Colonic mucosa (tissue), 4 donors: ENCODE measurements around the gene SWI5. TPM values are rescaled to one million over a fixed set of nuclear protein-coding genes. Genes with fewer than 3 reads are reported as not detected.
A peak's percentile ranks its signal among the peaks of the same experiment; 100 is the strongest.

Source experiments
- DNase-seq: peaks from one replicate; pipeline ENCODE4 v3.0.0-alpha.2; 2020
- H3K27ac ChIP-seq: fragments of 200-600 bp; one replicate; pipeline ENCODE4 v1.8.0; 2021
- H3K27me3 ChIP-seq: fragments of 200-600 bp; one replicate; pipeline ENCODE4 v1.8.0; 2021
- H3K36me3 ChIP-seq: fragments of 200-600 bp; one replicate; pipeline ENCODE4 v1.8.0; 2021
- H3K4me1 ChIP-seq: fragments of 200-600 bp; one replicate; pipeline ENCODE4 v1.8.0; 2021; ENCODE audit warnings: mild to moderate bottlenecking
- H3K4me3 ChIP-seq: fragments of 200-600 bp; one replicate; pipeline ENCODE4 v1.8.0; 2021
- H3K9ac ChIP-seq, 2 donors: one replicate each; pipeline ENCODE4 v1.7.0; 2013; ENCODE audit warnings: control low read depth in 2 of 2, low read depth in 2 of 2, low read length in 2 of 2
- H3K9me3 ChIP-seq: fragments of 200-600 bp; one replicate; pipeline ENCODE4 v1.8.0; 2021
- intact Hi-C: fragments of 100-400 bp; cut with DNase I; formaldehyde crosslinking; loops from one replicate; pipeline ENCODE4 v1.14.1; 2022
- total RNA-seq, 2 donors: library from RNA; stranded (reverse); fragmentation: NEBNext Ultra II Directional in 1 of 2; extraction: Animal tissue kit (Norgen Biotek cat#: 25700) in 1 of 2; gene quantifications; one replicate each; pipeline ENCODE4 v1.2.1, GENCODE V29; 2021
- TF ChIP-seq, protein P1 (sequence below): fragments of 200-600 bp; IDR thresholded peaks from one replicate; pipeline ENCODE4 v1.8.0; 2022; ENCODE audit warnings: antibody characterized with exemption, mild to moderate bottlenecking
- donor health status: healthy.
- donor health status: DM: no; HTN: no; CAD: no.
- donor health status: DM: no; HTN: no; CAD: no.

SWI5 gene
- total RNA-seq, 2 donors from 2014 or later, result 14.4 to 24.2 TPM

DNA sequence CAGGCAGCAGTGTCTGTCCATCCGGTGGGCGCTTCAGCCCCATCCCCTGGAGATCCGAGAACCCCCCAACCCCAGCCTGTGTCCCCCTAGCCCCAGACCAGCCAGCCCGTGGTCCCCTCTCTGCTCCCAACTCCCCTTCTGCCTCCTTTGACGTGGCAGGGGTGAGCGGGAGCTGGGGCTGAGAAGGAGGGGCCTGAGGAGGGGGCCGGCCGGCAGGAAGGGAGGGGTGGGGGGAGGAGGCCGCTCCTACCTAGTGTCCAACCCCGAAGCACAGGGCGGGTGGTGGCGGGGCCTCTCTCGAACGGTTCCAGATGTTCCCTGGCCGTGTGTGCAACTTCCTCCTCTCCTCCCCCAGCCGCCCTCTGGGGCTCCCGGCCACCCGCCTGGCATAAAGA lies 31.2 kb upstream of the SWI5 start:
- TF ChIP-seq, protein P1, sequence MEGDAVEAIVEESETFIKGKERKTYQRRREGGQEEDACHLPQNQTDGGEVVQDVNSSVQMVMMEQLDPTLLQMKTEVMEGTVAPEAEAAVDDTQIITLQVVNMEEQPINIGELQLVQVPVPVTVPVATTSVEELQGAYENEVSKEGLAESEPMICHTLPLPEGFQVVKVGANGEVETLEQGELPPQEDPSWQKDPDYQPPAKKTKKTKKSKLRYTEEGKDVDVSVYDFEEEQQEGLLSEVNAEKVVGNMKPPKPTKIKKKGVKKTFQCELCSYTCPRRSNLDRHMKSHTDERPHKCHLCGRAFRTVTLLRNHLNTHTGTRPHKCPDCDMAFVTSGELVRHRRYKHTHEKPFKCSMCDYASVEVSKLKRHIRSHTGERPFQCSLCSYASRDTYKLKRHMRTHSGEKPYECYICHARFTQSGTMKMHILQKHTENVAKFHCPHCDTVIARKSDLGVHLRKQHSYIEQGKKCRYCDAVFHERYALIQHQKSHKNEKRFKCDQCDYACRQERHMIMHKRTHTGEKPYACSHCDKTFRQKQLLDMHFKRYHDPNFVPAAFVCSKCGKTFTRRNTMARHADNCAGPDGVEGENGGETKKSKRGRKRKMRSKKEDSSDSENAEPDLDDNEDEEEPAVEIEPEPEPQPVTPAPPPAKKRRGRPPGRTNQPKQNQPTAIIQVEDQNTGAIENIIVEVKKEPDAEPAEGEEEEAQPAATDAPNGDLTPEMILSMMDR, result no peak
- H3K27ac ChIP-seq, result peak overlapping the region; percentile 47
- intact Hi-C loops, result no loop called here

GRCh38 chr9:128245421-128246151 lies 30.5 kb upstream of the SWI5 start:
- H3K4me1 ChIP-seq, result no peaks in the 10 kb centered on the region
- no peaks in the 10 kb centered on the region for H3K27me3 ChIP-seq
- peak; percentile 30 for DNase-seq
- H3K27ac ChIP-seq, result no peak overlapping the region
- peak overlapping the region in 1 of 2 donors; percentile 40 for H3K9ac ChIP-seq
- TF ChIP-seq, protein P1, result no peak
- intact Hi-C loops, result no loop called here
- H3K4me3 ChIP-seq, result no peak overlapping the region
- H3K36me3 ChIP-seq, result no peaks in the 10 kb centered on the region
- no peaks in the 10 kb centered on the region for H3K9me3 ChIP-seq

More for the DNA sequence above, 31.2 kb upstream of the SWI5 start:
- H3K9me3 ChIP-seq, result no peaks in the 10 kb centered on the region
- H3K36me3 ChIP-seq, result no peaks in the 10 kb centered on the region
- H3K4me1 ChIP-seq, result no peaks in the 10 kb centered on the region
- no peaks in the 10 kb centered on the region for H3K27me3 ChIP-seq
- peak; percentile 65 for DNase-seq
- no peak overlapping the region for H3K4me3 ChIP-seq
- no peak overlapping the region for H3K9ac ChIP-seq

DNA sequence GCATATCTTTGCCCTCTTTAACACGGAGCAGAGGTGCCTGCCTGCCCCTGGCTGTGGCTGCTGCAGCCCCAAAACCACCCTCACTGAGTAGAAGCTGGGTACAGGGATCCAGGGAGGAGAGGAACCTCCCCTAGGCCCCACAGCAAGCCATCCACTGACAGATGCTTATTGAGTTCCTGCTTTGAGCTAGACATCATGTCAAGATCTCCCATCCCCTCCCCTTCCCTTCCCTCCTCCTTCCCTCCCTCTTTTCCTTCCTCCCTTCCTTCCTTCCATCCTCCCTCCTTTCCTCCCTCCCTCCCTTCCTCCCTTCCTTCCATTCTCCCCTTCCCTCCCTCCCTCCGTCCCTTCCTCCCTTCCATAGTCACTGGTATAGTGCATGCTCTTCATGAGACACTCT lies 29.6 kb upstream of the SWI5 start:
- no peak for DNase-seq
- H3K27ac ChIP-seq, result no peak overlapping the region
- no peak overlapping the region for H3K4me3 ChIP-seq
- H3K36me3 ChIP-seq, result no peaks in the 10 kb centered on the region
- no peaks in the 10 kb centered on the region for H3K4me1 ChIP-seq
- TF ChIP-seq, protein P1, result no peak
- no peak overlapping the region for H3K9ac ChIP-seq
- intact Hi-C loops, result no loop called here
- no peaks in the 10 kb centered on the region for H3K9me3 ChIP-seq
- H3K27me3 ChIP-seq, result no peaks in the 10 kb centered on the region

GRCh38 chr9:128247226-128247803 lies 28.8 kb upstream of the SWI5 start:
- no peaks in the 10 kb centered on the region for H3K9me3 ChIP-seq
- no peaks in the 10 kb centered on the region for H3K4me1 ChIP-seq
- intact Hi-C loops, result no loop called here
- no peak overlapping the region for H3K9ac ChIP-seq
- H3K4me3 ChIP-seq, result no peak overlapping the region
- H3K36me3 ChIP-seq, result no peaks in the 10 kb centered on the region
- TF ChIP-seq, protein P1, result no peak
- H3K27ac ChIP-seq, result no peak overlapping the region
- no peak for DNase-seq
- no peaks in the 10 kb centered on the region for H3K27me3 ChIP-seq

DNA sequence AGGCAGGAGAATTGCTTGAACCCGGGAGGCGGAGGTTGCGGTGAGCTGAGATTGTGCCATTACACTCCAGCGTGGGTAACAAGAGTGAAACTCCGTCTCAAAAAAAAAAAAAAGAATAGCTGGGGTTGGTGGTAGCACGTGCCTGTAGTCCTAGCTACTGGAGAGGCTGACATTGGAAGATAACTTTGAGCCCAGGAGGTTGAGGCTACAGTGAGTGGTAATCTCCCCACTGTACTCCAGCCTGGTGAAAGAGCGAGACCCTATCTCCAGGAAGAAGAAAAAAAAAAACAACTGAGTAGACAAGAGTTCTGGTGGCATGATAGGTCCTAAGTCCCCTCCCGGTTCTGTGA lies 26.5 kb upstream of the SWI5 start:
- Histone ChIP-seq H3K27ac (no peak overlapping the region), H3K27me3 (no peaks in the 10 kb centered on the region), H3K4me1 (no peaks in the 10 kb centered on the region), H3K4me3 (no peak overlapping the region), H3K9me3 (no peaks in the 10 kb centered on the region), H3K9ac (no peak overlapping the region), H3K36me3 (no peaks in the 10 kb centered on the region)
- TF ChIP-seq, protein P1, result no peak
- DNase-seq, result no peak
- intact Hi-C loops, result no loop called here
